Posterior vena cava (tissue), 2 donors: ENCODE measurements around the gene COBL. TPM values are rescaled to one million over a fixed set of nuclear protein-coding genes. Genes with fewer than 3 reads are reported as not detected.

ENCODE experiments used
- DNase-seq: peaks from one replicate; pipeline ENCODE4 v3.0.0-alpha.2; 2020; ENCODE audit warnings: low spot score
- intact Hi-C, 2 donors: fragments of 100-400 bp; cut with DNase I; formaldehyde crosslinking; loops; one replicate each; pipeline versions ENCODE4 v1.14.1 to v1.14.2; 2022 to 2023
- total RNA-seq, 2 donors: library from RNA; stranded (reverse); fragmentation: NEBNext Ultra II Directional; extraction: Animal tissue kit (Norgen Biotek cat#: 25700); gene quantifications; one replicate each; pipeline ENCODE4 v1.2.1, GENCODE V29; 2021
- donor health status: DM: yes; HTN: yes; CAD: no.
- donor health status: DM: yes; HTN: yes; CAD: no.

Gene COBL
- total RNA-seq, 2 donors from 2014 or later, result 0.46 to 0.67 TPM

GRCh38 chr7:51286401-51286800 lies 30.2 kb downstream of the COBL start:
- intact Hi-C loops, result no loop called here
- no peak for DNase-seq

- intact Hi-C loops, result no loop called here
- DNase-seq, result no peak
Measured at GRCh38 chr7:51280156-51280555, 36.5 kb downstream of the COBL start.

GRCh38 chr7:51279391-51280023 lies 37.1 kb downstream of the COBL start:
- DNase-seq, result no peak
- intact Hi-C loops, result no loop called here

GRCh38 chr7:51278797-51279196 lies 37.8 kb downstream of the COBL start:
- DNase-seq, result no peak

GRCh38 chr7:51276967-51277366 lies 39.6 kb downstream of the COBL start:
- DNase-seq, result no peak
- intact Hi-C loops, result no loop called here

More at GRCh38 chr7:51278797-51279196, 37.8 kb downstream of the COBL start:
- intact Hi-C loops, result no loop called here

GRCh38 chr7:51276091-51276605 lies 40.5 kb downstream of the COBL start:
- DNase-seq, result no peak
- intact Hi-C loops, result no loop called here

- intact Hi-C loops, result no loop called here
- DNase-seq, result no peak
Measured at GRCh38 chr7:51275532-51275931, 41.1 kb downstream of the COBL start.

GRCh38 chr7:51274955-51275354 lies 41.7 kb downstream of the COBL start:
- no peak for DNase-seq
- intact Hi-C loops, result no loop called here

- no peak for DNase-seq
- intact Hi-C loops, result no loop called here
Measured at GRCh38 chr7:51274001-51274400, 42.6 kb downstream of the COBL start.

GRCh38 chr7:51273360-51273759 lies 43.2 kb downstream of the COBL start:
- intact Hi-C loops, result no loop called here

GRCh38 chr7:51270965-51271364 lies 45.6 kb downstream of the COBL start:
- intact Hi-C loops, result no loop called here
- DNase-seq, result no peak

More at GRCh38 chr7:51273360-51273759, 43.2 kb downstream of the COBL start:
- DNase-seq, result no peak

GRCh38 chr7:51269911-51270310 lies 46.7 kb downstream of the COBL start:
- DNase-seq, result no peak
- intact Hi-C loops, result no loop called here

GRCh38 chr7:51269321-51269720 lies 47.3 kb downstream of the COBL start:
- no peak for DNase-seq
- intact Hi-C loops, result no loop called here

GRCh38 chr7:51268859-51269258 lies 47.8 kb downstream of the COBL start:
- intact Hi-C loops, result no loop called here
- no peak for DNase-seq

- intact Hi-C loops, result no loop called here
- no peak for DNase-seq
Measured at GRCh38 chr7:51267169-51267568, 49.4 kb downstream of the COBL start.

GRCh38 chr7:51265066-51265907 lies 51.3 kb downstream of the COBL start:
- intact Hi-C loops, result no loop called here
- no peak for DNase-seq

- intact Hi-C loops, result no loop called here
- no peak for DNase-seq
Measured at GRCh38 chr7:51263631-51264484, 52.8 kb downstream of the COBL start.

GRCh38 chr7:51262796-51263531 lies 53.6 kb downstream of the COBL start:
- DNase-seq, result no peak
- intact Hi-C loops, result no loop called here
